Spleen (tissue), 7 donors: ENCODE results near the gene OR52B2.
"Not testable (repeated sequence)": the region's sequence is repeated elsewhere in the genome, so short reads cannot be mapped to it uniquely, and the experiment has no call there.

Experiments used
- POLR2A ChIP-seq, 3 donors: fragments of 450-650 bp; IDR thresholded peaks; one replicate each; pipeline ENCODE4 v1.5.1; 2017; ENCODE audit warnings: antibody characterized with exemption in 3 of 3, mild to moderate bottlenecking in 1 of 3
- TF ChIP-seq, protein P1 (sequence below), 11 experiments: fragments of 200-600 bp in 7 of 11; fragments of 450-650 bp in 4 of 11; sonication (generic) in 4 of 11; IDR thresholded peaks in 8 of 11; conservative IDR thresholded peaks in 3 of 11; 1 replicate in 7 of 11; 2 replicates in 4 of 11; pipeline versions ENCODE4 v1.4.0 to v1.8.0; 2016 to 2021; ENCODE audit warnings: antibody characterized with exemption in 11 of 11, inconsistent platforms in 4 of 11, mild to moderate bottlenecking in 1 of 11
- donor health status: DM: no; HTN: no; CAD: no; lungs with moderate emphysema.
- donor health status: DM: no; HTN: no; CAD: no.
- donor health status: DM: no; HTN: no; CAD: no.

DNA sequence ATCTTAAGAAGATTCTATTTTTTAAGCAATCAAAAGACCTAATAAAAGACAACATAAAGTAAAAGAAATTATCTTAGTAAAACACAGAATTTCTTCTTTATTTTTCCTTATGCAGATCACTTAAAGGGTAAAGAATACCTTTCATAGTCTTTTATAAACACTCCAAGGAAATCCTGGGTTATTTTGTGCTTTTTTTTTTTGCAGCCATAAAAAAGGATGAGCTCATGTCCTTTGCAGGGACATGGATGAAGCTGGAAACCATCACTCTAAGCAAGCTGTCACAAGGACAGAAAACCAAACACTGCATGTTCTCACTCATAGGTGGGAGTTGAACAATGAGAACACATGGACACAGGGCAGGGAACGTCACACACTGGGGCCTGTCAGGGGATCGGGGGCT is 34.2 kb downstream of the OR52B2 start:
- TF ChIP-seq, protein P1, sequence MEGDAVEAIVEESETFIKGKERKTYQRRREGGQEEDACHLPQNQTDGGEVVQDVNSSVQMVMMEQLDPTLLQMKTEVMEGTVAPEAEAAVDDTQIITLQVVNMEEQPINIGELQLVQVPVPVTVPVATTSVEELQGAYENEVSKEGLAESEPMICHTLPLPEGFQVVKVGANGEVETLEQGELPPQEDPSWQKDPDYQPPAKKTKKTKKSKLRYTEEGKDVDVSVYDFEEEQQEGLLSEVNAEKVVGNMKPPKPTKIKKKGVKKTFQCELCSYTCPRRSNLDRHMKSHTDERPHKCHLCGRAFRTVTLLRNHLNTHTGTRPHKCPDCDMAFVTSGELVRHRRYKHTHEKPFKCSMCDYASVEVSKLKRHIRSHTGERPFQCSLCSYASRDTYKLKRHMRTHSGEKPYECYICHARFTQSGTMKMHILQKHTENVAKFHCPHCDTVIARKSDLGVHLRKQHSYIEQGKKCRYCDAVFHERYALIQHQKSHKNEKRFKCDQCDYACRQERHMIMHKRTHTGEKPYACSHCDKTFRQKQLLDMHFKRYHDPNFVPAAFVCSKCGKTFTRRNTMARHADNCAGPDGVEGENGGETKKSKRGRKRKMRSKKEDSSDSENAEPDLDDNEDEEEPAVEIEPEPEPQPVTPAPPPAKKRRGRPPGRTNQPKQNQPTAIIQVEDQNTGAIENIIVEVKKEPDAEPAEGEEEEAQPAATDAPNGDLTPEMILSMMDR (IDR thresholded peaks at IDR 0.05 in 8 of 11, conservative IDR thresholded peaks at IDR 0.05 in 3 of 11): not testable (repeated sequence)
- not testable (repeated sequence) for TF ChIP-seq POLR2A (IDR thresholded peaks at IDR 0.05)
